CD4-positive, alpha-beta T cell treated with Interleukin-4 for 4 hours (primary cell): ENCODE measurements around the gene CDK5RAP2.
"Not testable (repeated sequence)": the region's sequence is repeated elsewhere in the genome, so short reads cannot be mapped to it uniquely, and the experiment has no call there.

ENCODE experiments used
- DNase-seq: peaks from one replicate; pipeline ENCODE4 v3.0.0-alpha.2; 2020

The CDK5RAP2 gene

DNA sequence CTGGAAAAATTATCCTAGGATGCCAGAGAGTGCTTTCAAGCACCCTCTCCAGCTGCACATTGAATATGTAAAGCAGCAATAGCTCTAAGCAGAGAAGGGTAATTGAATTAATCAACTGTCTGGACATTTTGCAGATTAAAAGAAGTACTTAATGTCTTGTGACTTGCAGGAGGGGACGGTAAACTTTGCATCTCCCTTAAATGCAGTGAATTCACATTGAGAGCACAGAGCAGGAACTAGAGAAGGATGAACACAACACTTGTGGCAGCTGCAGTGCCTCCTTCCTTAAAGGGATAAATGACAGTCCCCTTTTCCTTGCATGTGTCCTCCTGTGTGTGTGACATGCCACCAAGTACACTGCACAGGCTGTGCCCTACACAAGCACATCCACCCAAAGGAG, 7.4 kb upstream of the CDK5RAP2 start:
- DNase-seq, result no peak

GRCh38 chr9:120583958-120584369, 4.0 kb upstream of the CDK5RAP2 start:
- peak; percentile 56 for DNase-seq

- DNase-seq, result no peak
Measured at GRCh38 chr9:120579139-120580050, 572 bp downstream of the CDK5RAP2 start.

GRCh38 chr9:120574473-120574872, 5.5 kb downstream of the CDK5RAP2 start:
- DNase-seq, result no peak

DNA sequence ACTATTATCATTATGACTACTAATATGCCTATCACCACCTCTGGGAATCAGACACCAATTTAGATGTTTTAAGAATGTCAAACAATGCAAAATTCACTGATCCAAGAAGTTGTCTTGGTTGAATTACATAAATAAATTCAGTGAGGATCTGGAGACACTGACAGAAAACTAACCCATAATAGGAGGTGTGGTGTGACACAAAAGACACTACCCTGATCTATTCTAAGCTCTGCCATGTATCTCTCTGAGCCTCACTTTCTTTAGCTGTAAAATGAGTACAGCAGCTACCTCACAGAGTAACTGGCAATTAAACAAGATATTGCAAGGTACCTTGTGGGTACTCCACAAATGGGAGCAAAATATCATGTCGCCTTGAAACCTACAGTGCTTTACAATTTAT, 7.5 kb downstream of the CDK5RAP2 start:
- no peak for DNase-seq

DNA sequence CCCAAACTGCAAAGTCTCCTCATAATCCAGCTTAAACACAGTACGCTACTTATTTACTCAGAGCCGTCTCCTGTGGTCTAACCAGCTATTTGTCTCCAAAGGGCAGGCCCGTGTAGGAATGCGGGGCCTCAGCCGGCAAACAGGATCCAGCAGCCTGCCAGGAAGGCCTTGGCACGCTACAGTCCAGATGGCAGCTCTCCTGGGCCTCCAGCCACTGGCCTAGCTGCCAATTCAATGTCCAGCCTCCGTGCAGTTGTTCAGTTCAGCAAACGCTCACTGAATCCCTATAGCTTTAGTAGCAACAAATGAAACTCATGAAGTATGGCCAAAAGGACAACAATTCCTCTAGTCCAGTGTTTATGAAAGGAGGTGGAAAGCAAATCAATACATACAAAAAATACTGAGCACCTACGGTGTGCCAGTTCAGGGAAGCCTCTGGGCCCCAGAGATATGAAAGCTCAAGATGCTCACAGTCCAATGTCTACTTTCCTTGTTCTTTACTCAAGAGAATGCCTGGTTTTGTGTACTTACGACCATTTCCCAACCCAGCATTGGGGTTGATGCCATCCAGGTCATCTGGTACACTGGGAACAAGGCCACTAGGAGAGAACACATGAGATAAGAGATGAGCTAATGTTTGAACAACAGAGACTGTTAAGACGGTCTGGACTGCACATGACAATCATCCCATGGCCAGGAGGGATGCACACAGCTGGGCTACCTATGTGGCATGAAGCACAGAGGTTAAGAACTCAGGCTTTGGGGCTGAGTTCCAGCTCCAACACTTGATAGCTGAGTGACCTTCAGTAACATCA, 8.3 kb downstream of the CDK5RAP2 start:
- no peak for DNase-seq

DNA sequence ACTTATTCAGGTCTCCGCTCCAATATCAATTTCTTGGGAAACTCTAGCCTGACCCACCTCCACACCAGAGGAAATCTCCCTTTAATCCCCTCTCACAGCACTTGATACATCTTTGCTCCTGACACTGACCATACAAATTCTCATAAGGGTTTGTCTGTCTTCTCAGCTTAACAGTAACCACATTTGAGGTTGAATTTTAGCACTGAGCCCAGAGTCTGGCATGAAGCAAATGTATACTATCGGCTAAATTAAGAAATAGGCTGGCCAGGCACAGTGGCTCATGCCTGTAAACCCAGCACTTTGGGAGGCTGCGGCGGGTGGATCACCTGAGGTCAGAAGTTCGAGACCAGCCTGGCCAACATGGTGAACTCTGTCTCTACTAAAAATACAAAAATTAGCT, 9.7 kb downstream of the CDK5RAP2 start:
- no peak for DNase-seq

DNA sequence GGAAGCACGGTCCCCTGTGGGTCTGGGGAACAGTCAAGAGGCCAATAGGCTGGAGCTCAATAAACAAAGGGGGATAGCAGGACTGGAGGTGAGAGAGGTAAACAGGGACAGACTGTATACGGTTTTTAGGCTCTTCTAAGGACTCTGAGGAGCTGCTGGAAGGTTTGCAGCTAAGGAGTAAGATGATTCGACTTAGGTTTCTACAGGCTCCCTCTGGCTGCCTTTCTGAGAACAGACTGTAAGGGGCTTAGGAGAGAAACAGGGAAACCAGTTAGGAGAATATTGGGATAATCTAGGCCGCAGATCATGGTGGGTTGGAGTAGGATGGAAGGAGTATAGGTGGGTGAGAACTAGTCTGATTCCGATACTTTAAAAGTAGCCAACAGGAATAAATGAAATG, 10.4 kb downstream of the CDK5RAP2 start:
- DNase-seq, result no peak

GRCh38 chr9:120568816-120569215, 11.2 kb downstream of the CDK5RAP2 start:
- no peak for DNase-seq

DNA sequence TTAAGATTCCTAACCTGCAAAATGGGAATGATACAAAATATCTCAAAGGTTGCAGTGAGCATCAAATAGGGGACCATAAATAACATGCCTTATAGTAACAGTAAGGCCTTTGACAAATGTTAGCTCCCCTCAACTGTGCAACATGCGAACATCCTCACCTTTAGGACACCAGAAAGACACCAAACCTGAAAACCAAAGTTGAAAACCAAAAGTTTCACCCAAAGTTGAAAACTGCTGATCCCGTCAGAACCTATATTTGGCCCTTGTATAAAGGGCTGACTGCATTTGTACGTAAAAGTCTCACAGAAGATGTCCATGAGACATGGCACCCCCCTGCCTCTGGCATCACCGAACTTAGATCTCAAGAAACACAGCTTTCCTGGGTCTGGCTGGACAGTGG, 12.1 kb downstream of the CDK5RAP2 start:
- DNase-seq, result no peak

DNA sequence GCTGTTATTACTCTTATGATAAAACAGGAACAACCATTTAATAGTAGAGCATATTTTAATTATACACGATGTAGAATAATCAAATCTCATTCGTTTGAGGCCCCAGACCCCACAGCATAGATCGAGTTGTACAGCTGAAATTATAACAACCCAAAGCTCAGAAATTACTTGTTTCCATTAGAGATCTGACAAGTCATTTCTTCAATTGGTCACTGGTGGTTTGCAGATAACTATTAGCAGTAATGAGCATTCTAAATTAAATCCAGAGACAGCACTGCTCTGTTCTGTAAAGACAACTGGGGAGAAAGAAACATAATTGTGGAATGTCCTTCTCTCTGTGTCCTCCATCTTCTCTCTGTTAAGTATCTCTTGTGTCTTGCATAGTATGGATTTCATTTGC, 12.9 kb downstream of the CDK5RAP2 start:
- DNase-seq, result no peak

DNA sequence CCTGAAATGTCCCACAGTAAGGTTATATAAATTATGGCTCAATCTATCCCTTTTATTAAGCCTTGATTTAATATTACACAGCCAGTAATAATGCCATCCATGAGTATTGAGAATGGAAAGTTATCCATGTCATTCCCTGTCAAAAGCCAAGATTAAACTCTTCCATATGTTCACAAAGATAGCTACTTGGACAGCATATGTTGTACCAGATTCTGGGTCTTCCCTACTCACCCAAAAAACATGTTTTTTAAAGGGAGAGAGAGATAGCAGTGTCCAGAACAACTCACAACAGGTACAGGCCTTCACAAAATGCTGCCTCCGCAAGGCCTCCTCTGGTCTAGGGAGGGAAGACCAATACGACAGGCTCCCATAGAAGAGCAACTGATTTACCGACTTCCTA, 15.4 kb downstream of the CDK5RAP2 start:
- no peak for DNase-seq

- no peak for DNase-seq
Measured at GRCh38 chr9:120562861-120563443, 17.0 kb downstream of the CDK5RAP2 start.

GRCh38 chr9:120561709-120562108, 18.3 kb downstream of the CDK5RAP2 start:
- DNase-seq, result no peak

DNA sequence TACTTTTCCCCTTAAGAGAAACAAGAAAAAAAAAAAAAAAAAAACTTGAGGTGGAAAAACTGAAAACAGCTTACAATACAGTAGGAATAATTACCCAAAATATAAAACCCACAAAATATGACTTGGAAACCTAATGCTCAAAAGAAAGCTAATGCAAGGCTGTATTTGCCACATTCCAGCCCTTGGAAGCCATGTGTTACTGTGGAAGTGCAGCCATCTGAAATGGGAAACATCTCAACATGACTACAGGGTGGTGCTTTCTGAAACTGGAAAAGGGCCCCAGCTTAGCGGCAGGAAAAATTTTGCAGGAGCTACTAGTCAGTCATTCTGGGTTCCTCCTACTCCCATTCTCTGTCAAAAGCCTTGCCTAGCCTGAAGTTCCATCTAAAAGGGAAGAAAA, 20.4 kb downstream of the CDK5RAP2 start:
- DNase-seq, result no peak

DNA sequence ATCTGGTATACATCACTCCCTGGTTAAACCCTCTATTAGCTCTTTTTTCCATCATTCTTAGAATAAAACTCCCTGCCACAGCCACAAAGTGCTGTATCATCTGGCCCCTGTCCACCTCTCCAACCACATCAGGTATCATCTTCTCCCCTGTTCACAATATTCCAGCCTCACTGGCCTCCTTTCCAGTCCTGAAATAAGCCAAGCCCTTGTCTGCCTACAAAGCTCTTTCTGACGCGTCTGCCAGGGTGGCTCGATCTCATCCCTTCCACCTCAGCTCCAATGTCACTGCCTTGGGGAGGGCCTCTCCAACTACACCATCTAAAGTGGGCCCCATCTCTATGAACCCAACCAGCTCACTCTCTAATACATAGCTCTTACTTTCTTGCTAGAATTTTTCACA, 21.5 kb downstream of the CDK5RAP2 start:
- no peak for DNase-seq

GRCh38 chr9:120557205-120557604, 22.8 kb downstream of the CDK5RAP2 start:
- no peak for DNase-seq

- DNase-seq, result no peak
Measured at GRCh38 chr9:120556775-120557174, 23.2 kb downstream of the CDK5RAP2 start.

GRCh38 chr9:120555839-120556238, 24.1 kb downstream of the CDK5RAP2 start:
- DNase-seq, result no peak

- not testable (repeated sequence) for DNase-seq
Measured at GRCh38 chr9:120552210-120552704, 27.7 kb downstream of the CDK5RAP2 start.

GRCh38 chr9:120545701-120546550, 34.0 kb downstream of the CDK5RAP2 start:
- no peak for DNase-seq

- DNase-seq, result no peak
Measured at GRCh38 chr9:120544441-120544840, 35.5 kb downstream of the CDK5RAP2 start.
